Endothelial cell of umbilical vein (primary cell): ENCODE measurements around the gene DHX9. TPM values are rescaled to one million over a fixed set of nuclear protein-coding genes. Genes with fewer than 3 reads are reported as not detected.
"Not testable (repeated sequence)": the region's sequence is repeated elsewhere in the genome, so short reads cannot be mapped to it uniquely, and the experiment has no call there.

ENCODE experiments used
- BruUV-seq: library from RNA; stranded (reverse); fragments of 400-500 nt; replicated peaks from 2 replicates; lab custom pipeline; 2021; lab: Mats Ljungman, UMichigan
- CTCF ChIA-PET: fragments of 300-600, 350-600 bp; sonication (Branson Sonifier 250); formaldehyde crosslinking; loops from one replicate; lab custom pipeline; 2021; ENCODE audit warnings: antibody characterized with exemption, inconsistent platforms; lab: Charles Lee
- POLR2A ChIA-PET: fragments of 300-600, 350-600 bp; sonication (Branson Sonifier 250); formaldehyde crosslinking; loops from one replicate; lab custom pipeline; 2021; ENCODE audit warnings: antibody characterized with exemption, inconsistent platforms; lab: Charles Lee
- DNase-seq: peaks from one replicate; pipeline ENCODE4 v3.0.0-alpha.2; 2011; ENCODE audit warnings: low read depth, low spot score
- FAIRE-seq: peaks from 2 replicates; lab custom pipeline; 2011; peaks lifted over from hg19 to GRCh38; lab: Jason Lieb, UNC
- H2AFZ ChIP-seq: 2 replicates; pipeline ENCODE4 v1.6.0; 2012; ENCODE audit warnings: low read depth, low read length, control low read depth, inconsistent platforms
- H3K27ac ChIP-seq: 2 replicates; pipeline ENCODE4 v1.5.1; 2011; ENCODE audit warnings: low read depth, mild to moderate bottlenecking, control low read depth, low read length, moderate library complexity; ENCODE audit not compliant: insufficient read depth
- H3K27me3 ChIP-seq, 2 experiments: 2 replicates each; pipeline versions ENCODE4 v1.6.0 to v1.6.1; 2011; ENCODE audit warnings: low read length in 2 of 2, mixed read lengths in 1 of 2; ENCODE audit not compliant: control insufficient read depth in 2 of 2, insufficient read depth in 2 of 2
- H3K36me3 ChIP-seq, 2 experiments: 2 replicates in 1 of 2; 3 replicates in 1 of 2; pipeline ENCODE4 v1.5.1; 2011; ENCODE audit warnings: low read length in 2 of 2, mild to moderate bottlenecking in 1 of 2, moderate library complexity in 1 of 2; ENCODE audit not compliant: control insufficient read depth in 2 of 2, insufficient read depth in 2 of 2; ENCODE audit errors: extremely low read depth in 1 of 2
- H3K4me1 ChIP-seq: 3 replicates; pipeline ENCODE4 v1.5.1; 2011; ENCODE audit warnings: mild to moderate bottlenecking, low read length; ENCODE audit not compliant: control insufficient read depth, insufficient read depth; ENCODE audit errors: extremely low read depth
- H3K4me2 ChIP-seq: 2 replicates; pipeline ENCODE4 v1.6.1; 2011; ENCODE audit warnings: low read length, control low read depth, mixed read lengths; ENCODE audit not compliant: insufficient read depth
- H3K4me3 ChIP-seq, 3 experiments: fragments of 200-600 bp in 1 of 3; sonication (generic), shearing (Covaris generic) in 1 of 3; replicated peaks in 1 of 3; 2 replicates each; pipeline ENCODE4 v1.5.1; 2011 to 2016; ENCODE audit warnings: control low read depth in 3 of 3, low read length in 3 of 3, mild to moderate bottlenecking in 2 of 3, inconsistent platforms in 1 of 3, low read depth in 1 of 3, moderate library complexity in 1 of 3; ENCODE audit not compliant: insufficient read depth in 1 of 3
- H3K79me2 ChIP-seq: 2 replicates; pipeline ENCODE4 v1.6.0; 2012; ENCODE audit warnings: low read length, inconsistent platforms; ENCODE audit not compliant: control insufficient read depth, insufficient read depth
- H3K9ac ChIP-seq: replicated peaks from 2 replicates; pipeline ENCODE3; 2011; ENCODE audit warnings: low read length, control low read depth; ENCODE audit not compliant: insufficient read depth; ENCODE audit errors: extremely low read depth
- H3K9me1 ChIP-seq: replicated peaks from 3 replicates; pipeline ENCODE4 v1.6.0; 2011; ENCODE audit warnings: mild to moderate bottlenecking, low read length; ENCODE audit not compliant: control insufficient read depth, insufficient read depth; ENCODE audit errors: extremely low read depth
- H3K9me3 ChIP-seq: replicated peaks from 2 replicates; pipeline ENCODE4 v1.5.1; 2012; ENCODE audit warnings: low read length, inconsistent platforms; ENCODE audit not compliant: control insufficient read depth, insufficient read depth
- H4K20me1 ChIP-seq: replicated peaks from 2 replicates; pipeline ENCODE3; 2011; ENCODE audit warnings: mild to moderate bottlenecking, low read length; ENCODE audit not compliant: control insufficient read depth, insufficient read depth; ENCODE audit errors: extremely low read depth
- EZH2 ChIP-seq: IDR thresholded peaks from 2 replicates; pipeline ENCODE4 v1.6.1; 2012; ENCODE audit warnings: borderline replicate concordance, low read depth, mild to moderate bottlenecking, moderate library complexity, low read length, inconsistent platforms; ENCODE audit not compliant: severe bottlenecking
- FOS ChIP-seq: IDR thresholded peaks from 2 replicates; pipeline ENCODE4 v1.6.1; 2011; ENCODE audit warnings: mild to moderate bottlenecking, low read length, moderate library complexity, borderline replicate concordance; ENCODE audit not compliant: insufficient read depth
- GATA2 ChIP-seq: IDR thresholded peaks from 2 replicates; pipeline ENCODE4 v1.7.0; 2011; ENCODE audit warnings: low read depth, mild to moderate bottlenecking, moderate library complexity, mixed read lengths, low read length; ENCODE audit not compliant: insufficient read length, insufficient read depth
- JUN ChIP-seq: IDR thresholded peaks from 2 replicates; pipeline ENCODE4 v1.6.1; 2011; ENCODE audit warnings: borderline replicate concordance, low read depth; ENCODE audit not compliant: insufficient read length, insufficient read depth
- MAX ChIP-seq: IDR thresholded peaks from 2 replicates; pipeline ENCODE4 v1.6.1; 2011; ENCODE audit not compliant: insufficient read depth, insufficient read length
- MYC ChIP-seq: IDR thresholded peaks from one replicate; pipeline ENCODE4 v1.6.1; 2011; ENCODE audit warnings: mild to moderate bottlenecking, low read depth, low read length
- POLR2A ChIP-seq: IDR thresholded peaks from 2 replicates; pipeline ENCODE4 v1.6.1; 2012; ENCODE audit warnings: low read depth, mild to moderate bottlenecking, control low read depth, low read length
- POLR2AphosphoS5 ChIP-seq: IDR thresholded peaks from 2 replicates; pipeline ENCODE4 v1.6.1; 2012; ENCODE audit warnings: low read depth, mild to moderate bottlenecking, control low read depth, low read length, moderate library complexity; ENCODE audit not compliant: insufficient read depth
- dilution Hi-C: fragments of 300-500 bp; cut with MboI; formaldehyde crosslinking; loops from one replicate; pipeline ENCODE4 v1.15.0; 2019; ENCODE audit warnings: low sequenced_read_pairs; ENCODE audit not compliant: extremely low pct_ligation_motif_present
- intact Hi-C: fragments of 100-400 bp; cut with micrococcal nuclease; formaldehyde crosslinking; loops from one replicate; pipeline ENCODE4 v1.10.0; 2022
- polyA plus RNA-seq, 4 experiments: library from polyadenylated mRNA; depleted of rRNA in 3 of 4; stranded (reverse) in 3 of 4; unstranded in 1 of 4; fragments of >200 nt; gene quantifications; 2 replicates each; pipeline versions ENCODE4 v1.2.1 to v1.2.3, GENCODE V29; 2011 to 2012; ENCODE audit warnings: missing spikeins in 1 of 4
- total RNA-seq: library from RNA; stranded (reverse); gene quantifications from 2 replicates; pipeline ENCODE4 v1.2.3, GENCODE V29; 2021
- TF ChIP-seq, protein P1 (sequence below), 2 donors: IDR thresholded peaks; 1 replicate in 1 of 2; 2 replicates in 1 of 2; pipeline ENCODE4 v1.5.1; 2011; ENCODE audit warnings: low read length in 2 of 2, mild to moderate bottlenecking in 2 of 2, moderate library complexity in 2 of 2, control low read depth in 1 of 2, inconsistent platforms in 1 of 2, low read depth in 1 of 2; ENCODE audit not compliant: insufficient read depth in 1 of 2; ENCODE audit errors: extremely low read depth in 1 of 2

The DHX9 gene
- total and polyA plus RNA-seq, 2 donors (not counting 3 experiments of a cell fraction or from before 2014, with no cell fraction given) = 142 to 220 TPM

GRCh38 chr1:182897696-182898095, 58.5 kb downstream of the DHX9 start:
- Histone ChIP-seq H3K9me1 (no peaks in the 10 kb centered on the region), H4K20me1 (no peaks in the 10 kb centered on the region), H3K79me2 (no peaks in the 10 kb centered on the region), H3K4me2 (no peak overlapping the region), H3K9ac (no peak overlapping the region), H3K4me1 (no peaks in the 10 kb centered on the region), H3K36me3 (no peaks in the 10 kb centered on the region), H2AFZ (no peak overlapping the region), H3K27ac (no peak overlapping the region), H3K9me3 (no peaks in the 10 kb centered on the region), H3K4me3 (no peak overlapping the region), H3K27me3 (no peaks in the 10 kb centered on the region)
- CTCF ChIA-PET = no interaction called here
- dilution Hi-C loops = no loop called here
- BruUV-seq = no TSS peak
- intact Hi-C loops = no loop called here
- DNase-seq = no peak
- no peak for FAIRE-seq
- TF ChIP-seq, protein P1, sequence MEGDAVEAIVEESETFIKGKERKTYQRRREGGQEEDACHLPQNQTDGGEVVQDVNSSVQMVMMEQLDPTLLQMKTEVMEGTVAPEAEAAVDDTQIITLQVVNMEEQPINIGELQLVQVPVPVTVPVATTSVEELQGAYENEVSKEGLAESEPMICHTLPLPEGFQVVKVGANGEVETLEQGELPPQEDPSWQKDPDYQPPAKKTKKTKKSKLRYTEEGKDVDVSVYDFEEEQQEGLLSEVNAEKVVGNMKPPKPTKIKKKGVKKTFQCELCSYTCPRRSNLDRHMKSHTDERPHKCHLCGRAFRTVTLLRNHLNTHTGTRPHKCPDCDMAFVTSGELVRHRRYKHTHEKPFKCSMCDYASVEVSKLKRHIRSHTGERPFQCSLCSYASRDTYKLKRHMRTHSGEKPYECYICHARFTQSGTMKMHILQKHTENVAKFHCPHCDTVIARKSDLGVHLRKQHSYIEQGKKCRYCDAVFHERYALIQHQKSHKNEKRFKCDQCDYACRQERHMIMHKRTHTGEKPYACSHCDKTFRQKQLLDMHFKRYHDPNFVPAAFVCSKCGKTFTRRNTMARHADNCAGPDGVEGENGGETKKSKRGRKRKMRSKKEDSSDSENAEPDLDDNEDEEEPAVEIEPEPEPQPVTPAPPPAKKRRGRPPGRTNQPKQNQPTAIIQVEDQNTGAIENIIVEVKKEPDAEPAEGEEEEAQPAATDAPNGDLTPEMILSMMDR (IDR thresholded peaks at IDR 0.05; ENCODE audit: extremely low read depth in 1 of 2, insufficient read depth in 1 of 2, low read depth in 1 of 2, low read length in 2 of 2) = no peak
- no peak for TF ChIP-seq MAX
- TF ChIP-seq EZH2 = no peak
- no peak for TF ChIP-seq GATA2
- TF ChIP-seq POLR2A = no peak
- TF ChIP-seq JUN = no peak
- TF ChIP-seq POLR2AphosphoS5 = no peak
- TF ChIP-seq MYC = no peak
- no peak for TF ChIP-seq FOS
- POLR2A ChIA-PET = no interaction called here

- H4K20me1 ChIP-seq, H3K27ac ChIP-seq, H3K27me3 ChIP-seq, intact Hi-C loops, H3K4me1 ChIP-seq, dilution Hi-C loops, POLR2A ChIA-PET, FAIRE-seq, H3K9me3 ChIP-seq, H3K9me1 ChIP-seq, H3K4me3 ChIP-seq, H3K9ac ChIP-seq, H3K36me3 ChIP-seq, DNase-seq, H3K79me2 ChIP-seq, H3K4me2 ChIP-seq, H2AFZ ChIP-seq, BruUV-seq: not testable (repeated sequence)
- CTCF ChIA-PET = interaction anchor here (1.2 kb wide), 1 partner anchor 10 kb away, joined by 3 read pairs; no protein-coding TSS in a partner anchor
Observed at GRCh38 chr1:182901946-182902345, 62.8 kb downstream of the DHX9 start.
